Astrocyte (in vitro differentiated cells and primary cell): Measurements from ENCODE around the gene CABP2.

Experiments used
- CTCF ChIP-seq: IDR thresholded peaks from 2 replicates; pipeline ENCODE4 v1.5.1; 2011; ENCODE audit warnings: low read depth, mild to moderate bottlenecking, inconsistent platforms, low read length, moderate library complexity; ENCODE audit not compliant: insufficient read depth
- EZH2 ChIP-seq: IDR thresholded peaks from 2 replicates; pipeline ENCODE4 v1.6.1; 2012; ENCODE audit warnings: mild to moderate bottlenecking, low read length, inconsistent platforms; ENCODE audit not compliant: insufficient read depth

DNA sequence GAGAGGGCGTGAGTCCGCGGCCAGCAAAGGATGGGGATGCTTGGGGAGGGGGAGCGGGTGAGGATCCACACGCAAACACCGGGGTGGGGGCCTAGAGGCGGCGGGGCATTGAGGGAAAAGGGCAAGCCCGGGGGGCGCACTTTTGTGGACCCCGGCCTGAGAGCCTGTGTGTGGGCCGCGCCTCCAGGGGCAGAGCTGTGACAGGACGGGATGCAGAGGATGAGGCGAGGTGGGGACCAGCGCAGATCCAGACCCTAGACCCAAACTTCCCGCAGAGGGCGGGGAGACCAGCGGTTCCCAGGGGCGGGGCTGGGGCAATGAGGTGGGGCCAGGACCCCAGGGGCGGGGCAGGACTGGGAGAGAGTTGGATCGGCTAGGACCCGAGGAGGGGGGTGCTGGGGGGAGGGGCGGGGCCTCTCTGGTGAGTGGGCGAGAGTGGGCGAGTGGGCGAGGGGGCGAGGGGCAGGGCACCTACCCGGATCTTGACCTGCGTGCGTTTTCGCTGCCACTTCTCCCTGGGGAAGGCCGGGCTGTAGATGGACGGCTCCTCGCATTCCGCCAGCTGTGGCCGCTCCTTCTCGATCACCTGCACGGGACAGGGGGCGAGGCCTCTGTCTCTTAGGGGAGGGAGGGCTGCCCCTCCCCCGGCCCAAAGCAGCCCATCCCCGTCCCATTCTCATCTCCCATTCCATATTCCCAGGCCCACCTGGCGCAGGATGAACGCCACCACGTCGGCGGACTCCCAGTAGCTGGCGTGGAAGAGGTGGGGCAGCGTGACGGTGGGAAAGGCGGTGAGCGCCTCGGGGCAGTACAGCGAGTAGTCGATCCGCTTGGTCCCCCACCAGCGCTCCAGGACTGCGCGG, 28.6 kb downstream of the CABP2 start:
- TF ChIP-seq CTCF (no peak), EZH2 (no peak)
